GM21390 (cell line): Measurements from ENCODE around the gene IP6K3.

ENCODE experiments used
- ATAC-seq: cut with Tn5 transposase; IDR thresholded peaks from one replicate; pipeline ENCODE4 v1.9.1; 2021; ENCODE audit not compliant: unreplicated experiment

IP6K3 gene

DNA sequence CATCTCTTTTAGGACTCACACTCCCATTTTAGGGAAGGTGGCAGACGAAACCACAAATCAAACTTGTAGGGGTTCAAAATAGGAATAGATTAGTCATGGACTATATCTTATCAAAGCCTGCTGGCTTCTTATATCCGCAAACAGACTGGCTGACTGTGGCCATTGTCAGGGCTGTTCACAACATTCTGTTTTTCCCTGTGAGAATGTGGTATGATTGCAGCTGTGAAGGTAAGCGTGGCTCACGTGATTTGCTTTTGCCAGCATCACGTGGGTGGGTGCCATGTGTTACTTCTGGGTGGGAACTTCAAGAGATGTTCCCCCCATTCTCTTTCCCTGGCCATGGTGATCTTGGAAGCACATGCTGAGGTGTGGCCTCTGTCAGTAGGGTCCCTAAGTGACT, 5.9 kb downstream of the IP6K3 start:
- ATAC-seq = no peak

DNA sequence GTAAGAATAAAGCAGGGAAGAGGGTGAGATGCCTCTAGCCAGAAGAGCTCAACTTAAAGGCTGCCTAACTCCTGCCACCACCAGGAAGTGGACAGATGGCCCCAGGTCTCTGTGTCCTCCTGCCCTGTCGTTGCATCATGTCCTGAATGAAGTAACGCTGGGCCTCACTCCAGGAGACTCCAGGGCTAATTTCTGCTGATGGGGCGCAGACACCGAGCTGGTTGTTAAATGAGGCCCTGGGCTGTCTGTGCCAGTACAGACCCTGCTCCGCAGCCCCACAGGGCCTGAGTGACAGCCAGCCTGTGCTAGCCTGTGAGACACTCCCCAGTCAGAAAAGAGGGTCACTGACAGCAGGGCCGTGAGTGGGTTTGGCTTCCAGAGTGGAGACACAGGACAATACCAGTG, 6.5 kb downstream of the IP6K3 start:
- ATAC-seq = no peak

DNA sequence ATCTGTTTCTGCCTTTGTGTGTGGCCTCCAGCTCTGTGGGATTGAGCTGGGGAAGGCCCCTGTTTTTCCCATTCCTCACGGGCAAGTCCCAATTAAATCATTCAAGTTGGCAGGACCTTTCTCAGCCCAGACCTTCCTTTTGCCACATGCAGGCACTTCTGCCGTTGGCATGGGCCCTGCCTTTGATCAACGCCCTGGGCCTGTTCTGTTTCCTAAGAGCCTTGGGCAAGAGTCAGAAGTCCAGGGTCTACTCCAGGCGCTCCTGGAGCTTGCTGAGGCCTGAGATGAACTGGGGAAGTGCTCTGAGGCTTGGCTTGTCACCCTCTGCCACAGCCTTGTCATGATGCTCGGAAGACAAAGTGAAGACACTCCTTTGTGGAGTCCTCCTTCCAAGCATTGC, 7.1 kb downstream of the IP6K3 start:
- ATAC-seq = no peak

DNA sequence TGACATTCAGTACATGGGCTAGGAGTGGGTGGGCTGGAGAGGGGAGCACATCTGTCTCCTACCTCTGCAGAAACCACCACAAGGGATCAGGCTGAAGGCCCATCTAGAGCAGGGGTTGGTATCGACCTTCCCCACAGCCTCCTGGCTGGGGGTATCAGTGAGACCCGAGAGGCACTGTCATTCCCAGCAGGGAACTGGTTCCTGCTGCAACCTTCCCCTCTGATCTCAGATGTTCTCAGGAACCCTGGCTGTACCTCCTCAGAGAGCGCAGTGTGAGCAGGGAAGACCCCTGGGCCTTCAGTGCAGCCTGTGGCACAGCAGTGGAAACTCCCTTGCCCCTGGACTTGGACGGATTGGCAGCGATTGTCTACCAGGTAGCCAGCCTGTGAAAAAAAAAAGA, 7.8 kb downstream of the IP6K3 start:
- ATAC-seq = no peak

DNA sequence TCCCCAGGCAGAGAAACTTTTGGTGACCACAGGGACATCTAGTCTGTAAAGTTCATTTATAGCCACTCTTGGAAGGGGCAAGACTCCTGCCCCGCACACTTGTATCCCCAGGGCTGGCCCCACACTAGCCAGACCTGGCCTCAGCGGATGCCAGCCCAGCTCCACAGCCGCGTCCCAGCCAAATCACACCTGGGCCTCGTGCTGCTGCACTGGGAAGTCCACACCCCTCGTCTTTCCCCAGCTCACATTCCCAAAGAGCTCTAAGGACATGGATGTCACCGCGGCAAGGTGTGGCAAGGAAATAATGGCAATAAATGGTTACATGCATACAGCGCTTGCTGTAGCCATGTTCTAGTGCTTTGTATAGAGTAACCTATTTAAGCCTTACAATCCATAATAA, 8.6 kb downstream of the IP6K3 start:
- ATAC-seq = no peak

DNA sequence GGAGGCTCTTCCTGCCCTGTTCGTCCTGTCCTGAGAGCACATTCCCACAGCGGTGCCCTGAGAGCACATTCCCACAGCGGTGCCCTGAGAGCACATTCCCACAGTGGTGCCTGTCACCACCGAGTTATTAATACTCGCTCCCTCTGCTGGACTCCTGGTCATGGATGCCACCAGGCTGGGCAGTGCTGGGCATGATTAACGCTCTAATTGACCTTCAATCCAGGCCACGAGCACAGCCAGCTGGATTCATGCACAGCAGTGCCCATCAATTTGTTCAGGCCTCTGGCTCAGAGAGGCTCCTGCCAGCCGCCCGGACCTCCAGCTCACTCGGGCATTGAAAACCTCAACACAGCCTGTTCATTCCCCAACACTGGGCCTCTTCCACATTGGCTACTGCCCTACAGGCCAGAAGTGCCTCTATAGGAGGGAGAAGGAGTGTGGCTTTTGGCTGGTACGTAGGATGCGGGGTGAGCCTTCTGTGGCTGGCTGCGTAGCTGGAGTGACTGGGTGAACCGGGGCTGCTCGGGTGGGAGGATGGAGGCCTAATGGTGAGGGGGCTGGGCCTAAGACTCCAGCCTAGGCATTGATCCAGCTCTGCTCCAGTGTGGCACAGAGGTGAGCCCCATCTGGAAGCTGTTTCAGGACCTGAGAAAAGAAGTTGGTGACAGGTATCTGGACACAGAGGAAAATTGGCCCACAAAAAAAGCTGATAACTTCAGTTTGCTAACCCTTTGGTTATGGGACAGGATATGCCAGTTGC, 9.3 kb downstream of the IP6K3 start:
- ATAC-seq = no peak

DNA sequence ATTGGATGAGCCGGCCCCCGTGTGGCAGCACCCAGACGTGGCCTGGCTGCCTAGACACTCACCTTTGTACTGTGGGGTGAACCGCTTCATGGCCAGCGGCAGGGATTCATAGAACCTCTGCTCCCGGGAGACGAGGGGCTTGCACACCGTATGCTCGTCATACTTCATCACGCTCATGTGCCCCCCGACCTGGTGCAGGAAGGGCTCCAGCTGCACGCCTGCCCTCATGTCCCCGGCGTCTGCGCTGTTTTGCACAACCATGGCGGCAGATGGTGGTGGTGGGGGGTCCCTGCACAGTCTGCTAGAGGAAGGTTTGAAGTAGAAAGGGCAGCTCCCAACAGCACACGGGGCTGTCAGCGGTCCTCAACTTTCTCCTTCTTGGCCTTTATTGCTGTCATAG, 11.5 kb downstream of the IP6K3 start:
- no peak for ATAC-seq

DNA sequence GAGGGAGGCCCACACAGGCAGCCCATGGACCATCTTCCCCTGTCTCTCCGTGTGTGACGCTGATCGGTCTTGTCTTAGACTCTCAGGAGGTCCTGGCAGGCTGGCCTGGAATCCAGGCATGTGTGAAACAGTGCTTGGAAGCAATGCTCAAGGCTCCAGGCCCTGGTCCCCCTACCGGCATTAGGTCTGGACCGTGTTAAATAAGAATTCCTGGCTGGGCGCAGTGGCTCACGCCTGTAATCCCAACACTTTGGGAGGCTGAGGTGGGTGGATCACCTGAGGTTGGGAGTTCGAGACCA, 13.0 kb downstream of the IP6K3 start:
- no peak for ATAC-seq

DNA sequence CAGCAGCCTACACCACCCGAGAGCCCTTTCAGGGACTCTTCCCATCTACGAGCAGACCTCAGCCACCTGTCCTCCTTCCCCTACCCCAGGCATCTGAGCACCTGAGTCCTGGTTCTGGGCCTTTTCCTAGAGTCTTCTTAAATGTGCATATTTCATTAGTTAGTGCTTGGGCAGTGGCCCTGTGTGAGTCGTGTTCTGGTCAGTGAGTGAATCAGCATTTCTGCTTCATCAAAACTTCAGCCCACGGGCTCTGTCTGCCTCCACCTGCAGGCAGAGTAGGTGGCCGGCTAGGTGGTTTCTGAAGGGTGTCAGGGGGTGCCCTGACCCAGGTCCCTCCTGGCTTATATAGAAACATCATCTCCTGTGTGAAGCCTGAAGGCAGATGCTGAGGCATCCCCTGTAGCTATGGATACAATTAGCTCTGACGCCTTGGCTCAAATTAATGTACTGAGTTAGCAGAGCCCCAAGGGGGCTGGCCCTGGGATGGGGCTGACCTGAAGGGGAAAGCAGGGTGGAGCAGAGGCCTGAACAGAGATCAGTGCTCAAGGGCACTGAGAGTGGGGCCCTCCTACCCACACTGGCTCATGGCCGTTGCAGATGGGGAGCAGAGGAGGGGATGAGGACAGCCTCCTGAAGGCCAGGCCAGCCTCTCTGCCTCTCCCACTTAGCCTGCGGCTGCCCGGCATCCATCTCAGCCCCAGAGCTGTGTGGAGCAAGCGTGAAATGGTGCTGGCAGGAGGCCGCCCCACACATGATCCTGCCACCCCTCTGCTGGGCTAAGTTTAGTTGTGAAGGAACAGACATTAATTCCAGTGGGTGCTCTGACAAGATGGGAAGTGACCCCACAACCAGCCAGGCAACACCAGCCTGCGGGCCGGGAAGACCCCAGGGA, 13.6 kb downstream of the IP6K3 start:
- ATAC-seq = no peak

DNA sequence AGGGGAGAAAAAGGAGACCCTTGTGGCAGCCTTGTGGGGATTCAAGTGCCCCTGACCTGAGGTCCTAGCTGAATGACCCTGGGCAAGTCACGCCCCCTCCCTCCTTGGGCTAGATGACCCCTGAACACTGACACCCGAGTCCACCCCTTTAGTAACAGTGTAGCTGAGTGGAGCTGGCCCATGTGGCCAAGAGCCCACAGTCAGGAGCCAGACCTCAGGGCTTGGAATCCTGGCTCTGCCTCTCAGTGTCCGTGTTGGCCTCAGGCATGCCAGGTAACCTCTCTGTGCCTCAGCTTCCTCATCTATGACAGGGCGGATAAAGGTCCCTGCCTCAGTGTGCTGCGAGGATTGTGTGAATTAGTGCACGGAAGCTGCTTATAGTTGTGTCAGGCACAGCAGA, 14.3 kb downstream of the IP6K3 start:
- ATAC-seq = no peak

DNA sequence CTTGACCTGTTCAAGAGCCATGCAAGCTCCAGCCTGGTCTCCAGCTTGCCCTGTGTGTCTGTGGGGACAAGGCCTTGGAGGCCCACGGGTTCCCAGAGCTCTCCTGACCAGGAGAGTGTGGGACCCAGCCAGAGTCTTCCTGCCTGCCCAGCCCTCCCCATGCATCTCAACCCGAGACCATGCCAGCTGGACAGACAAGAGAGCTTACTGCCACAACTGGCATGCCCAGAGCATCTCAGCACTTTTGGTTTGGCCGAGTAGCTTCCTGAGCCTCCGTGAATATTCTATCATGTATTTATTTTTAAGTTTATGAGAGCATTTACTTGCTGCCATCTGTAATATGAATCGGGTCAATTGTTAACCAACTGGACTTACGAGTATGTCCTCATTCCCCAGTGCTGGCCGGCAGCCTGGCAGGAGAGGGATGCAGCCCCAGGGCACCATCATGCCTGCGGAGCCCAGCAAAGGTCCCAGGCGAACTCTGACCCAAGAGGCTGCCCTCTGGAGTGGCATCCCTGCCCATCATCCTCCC, 14.9 kb downstream of the IP6K3 start:
- ATAC-seq = no peak

DNA sequence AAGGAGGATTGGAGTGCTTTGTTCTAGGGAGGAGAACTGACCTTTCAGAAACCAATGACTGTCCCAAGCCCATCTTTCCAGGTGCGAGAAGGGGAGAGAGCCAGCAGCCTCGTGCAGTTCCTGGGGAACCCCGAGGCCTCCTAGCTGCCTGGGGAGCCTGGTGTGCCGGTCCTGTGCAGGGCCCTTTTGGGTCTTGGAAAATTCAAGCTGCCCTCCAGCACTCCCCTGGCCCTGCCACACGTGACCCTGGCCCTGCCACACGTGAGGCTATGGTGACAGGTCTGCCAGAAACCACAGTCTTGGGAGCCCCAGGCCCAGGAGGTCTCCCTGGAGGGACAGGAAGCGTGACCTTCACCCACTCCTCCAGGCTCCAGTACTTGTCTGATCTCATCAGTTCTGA, 15.7 kb downstream of the IP6K3 start:
- no peak for ATAC-seq

DNA sequence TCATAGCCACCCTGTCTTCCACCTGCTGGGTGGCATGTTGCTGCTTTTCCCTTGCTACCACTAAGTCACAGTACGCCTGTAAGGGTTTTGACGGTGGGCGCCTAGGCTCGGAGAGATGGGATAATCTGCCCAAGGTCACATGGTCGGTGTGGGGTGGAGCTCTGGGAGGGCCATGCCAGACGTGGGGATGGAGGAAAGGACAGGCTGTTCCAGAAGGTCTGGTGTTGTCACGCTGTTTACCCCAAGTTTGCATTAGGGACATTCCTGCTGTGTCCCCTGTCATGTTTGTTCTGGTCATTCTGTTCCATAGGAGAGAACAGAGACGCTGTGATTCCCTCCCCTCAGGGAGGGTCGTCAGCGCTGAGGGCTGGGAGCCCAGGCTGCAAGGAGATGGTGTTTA, 16.1 kb downstream of the IP6K3 start:
- no peak for ATAC-seq

DNA sequence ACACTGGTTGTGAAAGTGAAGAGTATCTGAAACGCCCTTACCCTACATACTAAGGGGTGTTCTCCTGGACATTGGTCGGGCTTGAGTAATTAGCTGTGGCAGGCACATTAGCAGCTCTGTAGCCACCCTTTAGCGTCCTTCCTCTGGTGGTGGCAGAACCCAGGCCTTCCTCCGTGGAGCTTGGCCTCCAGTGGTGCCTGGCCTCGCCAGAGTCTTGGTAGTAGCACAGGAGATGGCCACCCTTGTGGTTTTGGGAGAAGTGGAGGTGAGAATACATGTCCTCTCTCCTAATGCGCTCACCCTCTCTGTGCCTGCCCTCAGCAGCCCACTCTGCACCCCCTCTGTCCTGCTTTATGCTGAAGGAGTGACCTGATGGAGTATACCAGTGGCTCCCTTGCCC, 17.6 kb downstream of the IP6K3 start:
- ATAC-seq = no peak

DNA sequence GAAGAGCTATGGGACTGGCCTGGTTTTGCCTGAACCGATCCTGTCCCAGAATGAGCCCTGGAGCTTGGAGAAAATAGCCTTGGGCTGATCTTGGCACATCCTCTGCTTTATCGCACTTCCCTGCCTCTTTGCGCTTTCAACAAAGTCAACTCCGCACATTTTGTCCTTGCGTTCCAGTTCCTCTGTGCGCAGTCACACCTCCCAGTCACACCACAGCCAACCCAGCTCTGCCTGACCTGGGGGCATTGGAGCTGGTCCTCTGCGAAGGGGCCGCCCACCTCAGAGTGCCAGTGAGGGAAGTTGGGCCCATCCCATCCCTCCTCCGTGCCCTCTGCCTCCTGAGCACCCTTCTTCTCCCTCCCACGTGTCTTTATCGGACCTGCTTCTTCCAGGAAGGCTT, 18.3 kb downstream of the IP6K3 start:
- no peak for ATAC-seq

DNA sequence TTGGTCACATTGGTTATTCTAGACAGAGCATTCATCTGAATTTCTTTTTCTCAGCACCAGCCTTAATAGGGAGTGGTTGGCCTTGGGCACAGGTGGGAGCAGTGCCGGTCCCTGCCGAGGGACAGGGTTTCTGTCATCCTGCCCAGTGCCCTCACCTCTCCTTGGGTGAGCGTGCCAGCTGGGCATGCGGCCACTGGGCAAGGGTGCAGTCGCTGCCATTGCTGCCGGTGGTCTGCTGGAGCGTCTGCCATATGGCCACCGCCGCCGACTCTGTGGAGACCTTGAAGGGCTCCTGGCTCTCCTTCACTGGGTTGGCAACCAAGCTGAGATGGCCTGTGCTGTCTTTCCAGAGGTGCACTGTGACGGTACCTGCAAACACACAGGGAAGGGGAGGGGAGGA, 18.8 kb downstream of the IP6K3 start:
- ATAC-seq = no peak

DNA sequence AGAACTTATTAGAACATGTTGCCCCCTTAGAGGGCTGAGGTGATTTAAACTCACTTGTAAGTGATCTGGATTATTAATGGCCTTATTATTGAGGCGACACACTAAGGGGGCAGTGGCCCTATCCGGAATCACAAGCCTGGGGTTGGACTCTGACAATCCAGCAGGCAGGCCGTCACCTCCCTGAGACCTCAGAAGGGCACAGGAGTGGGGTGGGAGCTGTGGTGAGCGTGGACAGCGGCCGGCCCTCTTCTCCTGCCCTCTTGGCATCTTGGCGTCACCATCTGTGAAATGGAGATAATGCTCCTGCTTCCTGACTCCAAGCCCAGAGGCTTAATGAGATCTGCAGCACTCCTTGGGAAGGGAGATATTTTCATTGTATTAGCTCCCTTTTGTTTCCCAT, 19.6 kb downstream of the IP6K3 start:
- ATAC-seq = no peak

DNA sequence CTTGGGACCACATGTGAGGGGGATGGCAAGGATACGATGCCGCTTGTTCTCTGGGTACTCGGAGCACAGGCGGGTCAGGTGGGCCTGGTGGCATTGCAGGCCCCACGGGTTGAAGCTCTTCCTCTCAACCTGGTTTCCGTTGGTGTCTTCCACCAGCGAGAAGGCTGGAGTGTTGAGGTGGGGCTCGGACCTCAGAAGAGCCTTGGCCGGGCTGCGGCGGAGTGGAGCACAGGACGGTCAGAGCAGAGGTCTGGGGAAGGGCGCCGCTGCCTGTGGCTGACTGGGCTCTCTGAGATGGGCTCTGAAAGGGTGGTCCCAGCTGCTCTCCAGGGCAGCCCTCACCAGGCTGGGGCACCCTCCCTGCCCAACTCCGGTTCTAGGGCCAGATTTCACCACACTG, 20.0 kb downstream of the IP6K3 start:
- ATAC-seq = no peak

DNA sequence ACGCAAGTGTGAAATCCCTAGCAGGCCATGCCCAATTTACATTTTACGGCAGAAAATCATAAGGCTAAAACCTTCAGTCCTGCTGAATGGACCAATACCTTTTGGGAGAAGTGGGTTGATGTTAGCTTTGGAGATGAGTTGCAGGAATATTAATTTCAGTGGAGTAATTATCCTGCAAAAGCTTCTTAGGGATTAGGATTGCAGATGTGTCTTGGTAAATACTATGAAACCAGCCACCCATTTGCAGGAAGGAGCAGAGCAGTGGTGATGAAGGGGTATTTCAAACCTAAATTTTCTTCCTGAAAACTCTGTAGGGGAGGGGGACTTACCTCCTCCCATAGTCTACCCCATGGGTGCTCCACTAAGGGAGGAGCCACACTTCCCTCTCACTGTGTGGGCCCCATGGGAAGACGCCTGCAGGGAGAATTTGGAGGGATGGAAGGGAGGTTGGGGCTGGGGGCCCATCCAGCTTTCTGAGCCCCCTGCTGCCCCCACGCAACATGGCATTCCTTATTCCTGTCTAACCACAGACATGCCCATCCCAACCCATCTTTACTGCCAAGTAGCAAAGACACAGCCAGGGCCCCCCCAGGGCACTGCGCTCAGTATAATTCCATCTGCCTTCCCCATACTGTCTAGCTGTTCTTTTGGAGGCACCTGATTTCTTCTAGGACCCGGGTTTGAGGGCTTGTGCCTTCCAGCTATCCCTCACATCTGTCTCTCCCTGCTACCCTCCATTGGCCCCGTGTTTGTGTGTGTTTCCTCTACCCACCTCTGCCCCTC, 20.6 kb downstream of the IP6K3 start:
- no peak for ATAC-seq

DNA sequence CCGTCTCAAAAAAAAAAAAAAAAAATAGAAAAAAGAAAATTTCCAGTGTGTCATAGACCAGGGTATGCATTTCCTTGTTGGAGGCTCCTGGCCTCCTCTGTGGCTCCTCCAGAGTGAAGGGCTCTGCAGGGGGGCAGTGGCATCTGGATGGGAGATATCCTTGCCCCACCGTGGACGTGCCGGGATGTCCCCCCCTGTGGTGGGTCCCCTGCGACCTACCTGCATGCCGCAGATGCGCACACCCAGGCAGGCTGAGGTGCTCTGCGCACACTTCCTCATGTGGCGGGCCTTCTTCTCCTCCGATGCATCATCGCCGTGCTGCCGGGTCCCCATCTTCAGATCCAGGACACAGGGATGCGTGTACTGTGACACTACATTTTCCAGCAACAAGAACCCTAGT, 21.5 kb downstream of the IP6K3 start:
- ATAC-seq = no peak

DNA sequence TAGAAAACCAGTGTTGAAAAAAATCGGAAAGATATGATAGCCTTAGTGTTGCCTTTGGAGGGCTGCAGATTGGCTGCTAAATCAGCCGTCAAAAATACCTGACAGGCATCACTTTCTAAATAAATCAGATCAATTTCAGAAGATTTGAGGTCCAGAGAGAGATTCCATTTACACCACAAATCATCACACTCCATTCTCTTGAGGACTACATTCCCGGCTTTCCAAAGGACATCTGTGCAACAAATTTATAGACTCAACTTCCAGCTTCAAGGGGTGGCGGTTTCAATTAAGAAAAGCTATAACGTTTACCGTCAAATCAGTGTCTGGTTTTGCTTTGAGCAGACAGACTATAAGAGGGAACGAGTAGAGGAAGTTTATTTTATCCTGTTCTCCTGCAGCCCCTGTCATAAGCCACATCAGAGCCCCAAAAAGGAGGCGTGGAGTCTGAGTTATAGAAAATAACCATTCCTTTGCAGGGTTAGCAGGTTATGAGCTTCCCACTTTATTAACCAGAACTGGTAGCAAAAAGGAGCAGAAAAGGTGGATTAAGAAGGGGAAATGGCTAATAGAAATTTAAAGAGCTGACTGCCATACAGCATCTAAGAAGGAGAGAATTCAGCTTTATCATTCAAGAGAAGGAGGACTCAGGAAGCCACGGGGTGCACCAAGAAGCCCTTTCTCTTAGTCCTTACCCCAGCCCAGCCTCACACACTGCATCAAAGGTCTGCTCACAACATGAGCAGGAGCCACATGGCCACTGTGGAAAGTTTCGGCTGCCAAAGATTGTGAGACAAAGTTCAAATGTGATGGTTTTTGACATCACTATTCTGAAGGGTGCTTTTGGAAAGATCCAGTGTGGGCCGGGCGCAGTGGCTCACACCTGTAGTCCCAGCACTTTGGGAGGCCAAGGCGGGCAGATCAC, 22.3 kb downstream of the IP6K3 start:
- ATAC-seq = no peak
